Neural progenitor cell (in vitro differentiated cells): ENCODE results near the gene RPS6KA1. TPM values are rescaled to one million over a fixed set of nuclear protein-coding genes. Genes with fewer than 3 reads are reported as not detected.

Source experiments
- DNase-seq: peaks from one replicate; pipeline ENCODE4 v3.0.0-alpha.2; 2016; ENCODE audit warnings: low spot score
- H2AFZ ChIP-seq: fragments of 200-600 bp; sonication (generic); replicated peaks from 2 replicates; pipeline ENCODE4 v1.6.1; 2016; ENCODE audit warnings: antibody characterized with exemption
- H3F3A ChIP-seq: fragments of 200-600 bp; sonication (generic); 2 replicates; pipeline ENCODE4 v1.6.1; 2016; ENCODE audit warnings: antibody characterized with exemption, low read depth
- H3K27ac ChIP-seq: fragments of 200-600 bp; sonication (generic); 2 replicates; pipeline ENCODE4 v1.5.1; 2016; ENCODE audit warnings: mild to moderate bottlenecking
- H3K27me3 ChIP-seq: fragments of 200-600 bp; sonication (generic); 2 replicates; pipeline ENCODE4 v1.6.1; 2016; ENCODE audit warnings: mild to moderate bottlenecking, moderate library complexity
- H3K36me3 ChIP-seq: fragments of 200-600 bp; sonication (generic); 2 replicates; pipeline ENCODE4 v1.5.1; 2016
- H3K4me1 ChIP-seq: fragments of 200-600 bp; sonication (generic); 2 replicates; pipeline ENCODE4 v1.6.1; 2016; ENCODE audit warnings: mixed run types
- H3K4me2 ChIP-seq: fragments of 200-600 bp; sonication (generic); 2 replicates; pipeline ENCODE4 v1.6.1; 2016
- H3K4me3 ChIP-seq: fragments of 200-600 bp; sonication (generic); 2 replicates; pipeline ENCODE4 v1.5.1; 2016
- H3K79me2 ChIP-seq: fragments of 200-600 bp; sonication (generic); 2 replicates; pipeline ENCODE4 v1.6.1; 2016; ENCODE audit warnings: low read depth
- H3K9ac ChIP-seq: fragments of 200-600 bp; sonication (generic); 2 replicates; pipeline ENCODE4 v1.6.1; 2016
- H3K9me3 ChIP-seq: fragments of 200-600 bp; sonication (generic); 2 replicates; pipeline ENCODE4 v1.5.1; 2016; ENCODE audit warnings: low read depth
- H4K20me1 ChIP-seq: fragments of 200-600 bp; sonication (generic); 2 replicates; pipeline ENCODE4 v1.6.1; 2016; ENCODE audit warnings: low read depth
- H3K27ac Mint-ChIP-seq: 3 replicates; pipeline ENCODE4 v1.8.0; 2021; ENCODE audit warnings: mixed read lengths
- H3K27me3 Mint-ChIP-seq: 2 replicates; pipeline ENCODE4 v1.8.0; 2022; ENCODE audit warnings: low read depth, mild to moderate bottlenecking, inconsistent platforms, moderate library complexity, mixed read lengths; ENCODE audit not compliant: insufficient read depth
- H3K36me3 Mint-ChIP-seq: 3 replicates; pipeline ENCODE4 v1.8.0; 2021; ENCODE audit warnings: mixed read lengths
- H3K4me1 Mint-ChIP-seq: 3 replicates; pipeline ENCODE4 v1.8.0; 2021; ENCODE audit warnings: mixed read lengths
- H3K4me3 Mint-ChIP-seq: 3 replicates; pipeline ENCODE4 v1.8.0; 2021; ENCODE audit warnings: mild to moderate bottlenecking, moderate library complexity, mixed read lengths
- H3K9me3 Mint-ChIP-seq: 3 replicates; pipeline ENCODE4 v1.8.0; 2020; ENCODE audit warnings: mixed read lengths
- CTCF ChIP-seq: fragments of 200-600 bp; sonication (generic); IDR thresholded peaks from 2 replicates; pipeline ENCODE4 v1.5.1; 2017; ENCODE audit warnings: antibody characterized with exemption, mild to moderate bottlenecking
- EZH2 ChIP-seq: fragments of 200-600 bp; sonication (generic); IDR thresholded peaks from 2 replicates; pipeline ENCODE4 v1.6.1; 2017; ENCODE audit warnings: antibody characterized with exemption, mild to moderate bottlenecking, moderate library complexity
- EZH2phosphoT487 ChIP-seq: fragments of 200-600 bp; sonication (generic); IDR thresholded peaks from 2 replicates; pipeline ENCODE4 v1.6.1; 2017; ENCODE audit warnings: antibody characterized with exemption
- total RNA-seq: library from RNA; depleted of rRNA; stranded (reverse); fragments of >200 nt; gene quantifications from 2 replicates; pipeline ENCODE4 v1.2.3, GENCODE V29; 2015; ENCODE audit warnings: low replicate concordance

Gene RPS6KA1
- total RNA-seq, 1 donor from 2014 or later: 18.7 TPM

GRCh38 chr1:26526287-26526686, 3.3 kb upstream of the RPS6KA1 start:
- H3K9me3 ChIP-seq: no peaks in the 10 kb centered on the region
- H3K79me2 ChIP-seq: peaks cover 9% of the 10 kb centered on the region
- H2AFZ ChIP-seq: no peak overlapping the region
- H3K4me2 ChIP-seq: no peak overlapping the region
- peaks cover 9% of the 10 kb centered on the region for H3K27me3 ChIP-seq
- peak overlapping the region; percentile 13 for H3K4me3 Mint-ChIP-seq
- no peaks in the 10 kb centered on the region for H3K36me3 ChIP-seq
- H3K27ac ChIP-seq: no peak overlapping the region
- no peaks in the 10 kb centered on the region for H3K9me3 Mint-ChIP-seq
- no peak overlapping the region for H3K4me3 ChIP-seq
- peaks cover 15% of the 10 kb centered on the region for H3K27me3 Mint-ChIP-seq
- TF ChIP-seq CTCF (no peak), EZH2phosphoT487 (no peak), EZH2 (no peak)
- H3K4me1 ChIP-seq: peaks cover 15% of the 10 kb centered on the region
- H3F3A ChIP-seq: peaks cover 24% of the 10 kb centered on the region
- H3K27ac Mint-ChIP-seq: no peak overlapping the region
- H3K36me3 Mint-ChIP-seq: no peaks in the 10 kb centered on the region
- DNase-seq: no peak
- peaks cover 14% of the 10 kb centered on the region for H4K20me1 ChIP-seq
- no peak overlapping the region for H3K9ac ChIP-seq
- peaks cover 13% of the 10 kb centered on the region for H3K4me1 Mint-ChIP-seq

GRCh38 chr1:26529405-26529654, 231 bp upstream of the RPS6KA1 start:
- H3K36me3 Mint-ChIP-seq: no peaks in the 10 kb centered on the region
- Histone ChIP-seq H2AFZ (peak overlapping the region; percentile 69), H3K4me2 (peak overlapping the region; percentile 58), H3K27ac (no peak overlapping the region), H3K36me3 (no peaks in the 10 kb centered on the region), H4K20me1 (peaks cover 27% of the 10 kb centered on the region), H3K4me3 (peak overlapping the region; percentile 91), H3K4me1 (peaks cover 22% of the 10 kb centered on the region), H3K27me3 (peaks cover 9% of the 10 kb centered on the region), H3K9ac (no peak overlapping the region), H3F3A (peaks cover 27% of the 10 kb centered on the region), H3K79me2 (peaks cover 31% of the 10 kb centered on the region), H3K9me3 (no peaks in the 10 kb centered on the region)
- TF ChIP-seq EZH2phosphoT487 (no peak), EZH2 (no peak), CTCF (no peak)
- peak overlapping the region; percentile 88 for H3K4me3 Mint-ChIP-seq
- peaks cover 16% of the 10 kb centered on the region for H3K4me1 Mint-ChIP-seq
- H3K27ac Mint-ChIP-seq: peak overlapping the region; percentile 70
- H3K9me3 Mint-ChIP-seq: no peaks in the 10 kb centered on the region
- DNase-seq: no peak
- peaks cover 9% of the 10 kb centered on the region for H3K27me3 Mint-ChIP-seq

- Mint-ChIP-seq H3K27me3 (peaks cover 12% of the 10 kb centered on the region), H3K27ac (no peak overlapping the region), H3K4me1 (peaks cover 19% of the 10 kb centered on the region), H3K9me3 (no peaks in the 10 kb centered on the region), H3K4me3 (peak overlapping the region; percentile 88), H3K36me3 (no peaks in the 10 kb centered on the region)
- Histone ChIP-seq H3K27ac (no peak overlapping the region), H4K20me1 (peaks cover 27% of the 10 kb centered on the region), H3K79me2 (peaks cover 39% of the 10 kb centered on the region), H3K36me3 (no peaks in the 10 kb centered on the region), H3K9me3 (no peaks in the 10 kb centered on the region), H3F3A (peaks cover 24% of the 10 kb centered on the region), H3K4me3 (peak overlapping the region; percentile 91), H3K4me1 (peaks cover 22% of the 10 kb centered on the region), H3K4me2 (peak overlapping the region; percentile 98), H2AFZ (peak overlapping the region; percentile 57), H3K9ac (no peak overlapping the region), H3K27me3 (peaks cover 6% of the 10 kb centered on the region)
- DNase-seq: peak; percentile 38
- no peak for TF ChIP-seq EZH2phosphoT487
- TF ChIP-seq EZH2: no peak
- no peak for TF ChIP-seq CTCF
These were observed 891 bp downstream of the RPS6KA1 start for GRCh38 chr1:26530410-26530894.
